GM13976 (cell line): Measurements from ENCODE around the gene GDI2.
A peak's percentile ranks its signal among the peaks of the same experiment; 100 is the strongest.
"Not testable (repeated sequence)": the region's sequence is repeated elsewhere in the genome, so short reads cannot be mapped to it uniquely, and the experiment has no call there.

Source experiments
- DNase-seq: peaks from one replicate; pipeline ENCODE4 v3.0.0; 2012; ENCODE audit warnings: low spot score
- in situ Hi-C: fragments of 300-500 bp; cut with MboI; formaldehyde crosslinking; loops from one replicate; pipeline ENCODE4 v1.12.0; 2022; ENCODE audit warnings: low sequenced_read_pairs, mixed read lengths, inconsistent platforms; ENCODE audit not compliant: unreplicated experiment
- TF ChIP-seq, protein P1 (sequence below): IDR thresholded peaks from 2 replicates; pipeline ENCODE4 v1.5.1; 2012; ENCODE audit warnings: borderline replicate concordance, mild to moderate bottlenecking; ENCODE audit not compliant: insufficient read depth; ENCODE audit errors: extremely low read depth, missing control alignments, control extremely low read depth

Gene GDI2

DNA sequence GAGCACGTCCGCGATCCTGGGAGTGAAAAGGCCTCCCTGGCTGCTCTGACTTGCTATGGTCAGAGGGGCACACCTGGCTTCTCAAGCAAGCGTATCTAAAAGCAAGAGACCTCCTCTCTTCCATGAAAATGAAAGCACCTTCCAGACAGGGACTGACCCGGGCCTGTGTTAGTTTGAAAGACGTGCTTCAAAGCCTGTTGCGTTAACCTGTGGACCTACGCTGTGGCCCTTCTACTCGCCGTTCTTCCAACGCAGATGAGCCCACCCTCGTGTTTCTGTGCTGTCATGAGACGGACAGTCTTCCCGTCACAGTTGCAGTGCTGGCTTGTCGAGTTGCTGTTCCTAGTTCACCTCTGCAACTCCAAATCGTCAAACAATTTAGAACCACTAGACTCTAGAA lies 15.5 kb upstream of the GDI2 start:
- in situ Hi-C loops = no loop called here
- TF ChIP-seq, protein P1, sequence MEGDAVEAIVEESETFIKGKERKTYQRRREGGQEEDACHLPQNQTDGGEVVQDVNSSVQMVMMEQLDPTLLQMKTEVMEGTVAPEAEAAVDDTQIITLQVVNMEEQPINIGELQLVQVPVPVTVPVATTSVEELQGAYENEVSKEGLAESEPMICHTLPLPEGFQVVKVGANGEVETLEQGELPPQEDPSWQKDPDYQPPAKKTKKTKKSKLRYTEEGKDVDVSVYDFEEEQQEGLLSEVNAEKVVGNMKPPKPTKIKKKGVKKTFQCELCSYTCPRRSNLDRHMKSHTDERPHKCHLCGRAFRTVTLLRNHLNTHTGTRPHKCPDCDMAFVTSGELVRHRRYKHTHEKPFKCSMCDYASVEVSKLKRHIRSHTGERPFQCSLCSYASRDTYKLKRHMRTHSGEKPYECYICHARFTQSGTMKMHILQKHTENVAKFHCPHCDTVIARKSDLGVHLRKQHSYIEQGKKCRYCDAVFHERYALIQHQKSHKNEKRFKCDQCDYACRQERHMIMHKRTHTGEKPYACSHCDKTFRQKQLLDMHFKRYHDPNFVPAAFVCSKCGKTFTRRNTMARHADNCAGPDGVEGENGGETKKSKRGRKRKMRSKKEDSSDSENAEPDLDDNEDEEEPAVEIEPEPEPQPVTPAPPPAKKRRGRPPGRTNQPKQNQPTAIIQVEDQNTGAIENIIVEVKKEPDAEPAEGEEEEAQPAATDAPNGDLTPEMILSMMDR = no peak
- DNase-seq = no peak

DNA sequence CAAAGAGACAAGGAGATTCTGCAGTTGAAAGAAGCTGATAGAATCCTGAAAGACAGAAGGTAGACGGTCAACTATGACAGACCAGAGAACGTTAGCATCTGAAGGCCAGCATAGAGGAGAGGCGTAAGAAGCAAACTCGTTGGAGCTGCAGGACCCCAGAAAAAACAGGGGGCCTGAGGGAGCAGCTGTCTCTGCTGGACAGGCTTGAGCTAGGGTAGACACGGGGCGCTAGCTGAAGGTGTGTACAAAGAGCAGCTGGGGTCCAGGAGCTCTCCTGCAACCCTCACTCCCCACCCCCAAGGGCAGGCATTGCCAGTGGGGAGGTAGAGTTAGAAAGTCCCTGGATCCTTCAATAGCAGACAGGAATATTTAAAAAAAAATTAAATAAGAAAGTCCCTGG lies 14.6 kb upstream of the GDI2 start:
- in situ Hi-C loops = no loop called here

DNA sequence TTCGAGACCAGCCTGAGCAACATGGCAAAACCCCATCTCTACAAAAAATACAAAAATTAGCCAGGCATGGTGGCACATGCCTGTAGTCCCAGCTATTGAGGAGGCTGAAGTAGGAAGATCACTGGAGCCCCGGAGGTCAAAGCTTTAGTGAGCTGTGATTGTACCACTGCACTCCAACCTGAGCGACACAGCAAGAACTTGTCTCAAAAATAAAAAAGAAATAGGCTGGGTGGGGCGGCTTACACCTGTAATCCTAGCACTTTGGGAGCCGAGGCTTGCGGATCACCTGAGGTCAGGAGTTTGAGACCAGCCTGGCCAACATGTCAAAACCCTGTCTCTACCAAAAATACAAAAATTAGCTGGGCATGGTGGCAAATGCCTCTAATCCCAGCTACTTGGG lies 13.3 kb upstream of the GDI2 start:
- DNase-seq, in situ Hi-C loops: not testable (repeated sequence)

More for the DNA sequence above, 14.6 kb upstream of the GDI2 start:
- TF ChIP-seq, protein P1 = no peak
- no peak for DNase-seq

DNA sequence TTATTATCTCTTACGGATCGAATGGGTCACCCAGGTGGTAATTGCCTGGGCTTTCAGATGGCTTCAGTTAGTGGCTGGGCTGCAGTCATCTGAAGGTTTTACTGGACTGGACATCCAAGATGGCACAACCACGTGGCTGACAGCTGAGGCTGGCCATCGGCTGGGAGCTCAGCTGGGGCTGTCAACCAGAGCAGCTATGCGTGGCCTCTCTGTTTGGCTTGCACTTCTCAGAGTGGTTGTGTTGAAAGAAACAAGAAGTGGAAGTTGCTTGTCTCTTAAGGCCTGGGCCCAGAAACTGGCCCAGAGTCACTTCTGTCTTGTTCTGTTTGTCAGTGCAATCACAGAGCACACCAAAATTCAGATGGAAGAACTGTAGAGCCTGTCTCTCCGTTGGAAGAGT lies 5.7 kb upstream of the GDI2 start:
- in situ Hi-C loops = no loop called here
- DNase-seq = no peak
- TF ChIP-seq, protein P1 = no peak

DNA sequence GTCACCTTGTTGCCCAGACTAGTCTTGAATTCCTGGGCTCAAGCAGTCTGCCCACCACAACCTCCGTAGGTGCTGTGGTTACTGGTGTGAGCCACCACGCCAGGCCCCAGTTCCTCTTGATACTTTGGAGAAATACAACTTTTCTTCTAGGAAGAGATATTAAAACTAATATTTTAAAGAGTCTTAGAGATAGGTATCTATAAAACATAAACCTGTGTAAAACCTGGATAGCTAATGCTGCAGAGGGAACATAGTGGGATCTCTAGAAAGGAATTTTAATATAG lies 4.8 kb upstream of the GDI2 start:
- DNase-seq = no peak
- in situ Hi-C loops = no loop called here
- TF ChIP-seq, protein P1 = no peak

DNA sequence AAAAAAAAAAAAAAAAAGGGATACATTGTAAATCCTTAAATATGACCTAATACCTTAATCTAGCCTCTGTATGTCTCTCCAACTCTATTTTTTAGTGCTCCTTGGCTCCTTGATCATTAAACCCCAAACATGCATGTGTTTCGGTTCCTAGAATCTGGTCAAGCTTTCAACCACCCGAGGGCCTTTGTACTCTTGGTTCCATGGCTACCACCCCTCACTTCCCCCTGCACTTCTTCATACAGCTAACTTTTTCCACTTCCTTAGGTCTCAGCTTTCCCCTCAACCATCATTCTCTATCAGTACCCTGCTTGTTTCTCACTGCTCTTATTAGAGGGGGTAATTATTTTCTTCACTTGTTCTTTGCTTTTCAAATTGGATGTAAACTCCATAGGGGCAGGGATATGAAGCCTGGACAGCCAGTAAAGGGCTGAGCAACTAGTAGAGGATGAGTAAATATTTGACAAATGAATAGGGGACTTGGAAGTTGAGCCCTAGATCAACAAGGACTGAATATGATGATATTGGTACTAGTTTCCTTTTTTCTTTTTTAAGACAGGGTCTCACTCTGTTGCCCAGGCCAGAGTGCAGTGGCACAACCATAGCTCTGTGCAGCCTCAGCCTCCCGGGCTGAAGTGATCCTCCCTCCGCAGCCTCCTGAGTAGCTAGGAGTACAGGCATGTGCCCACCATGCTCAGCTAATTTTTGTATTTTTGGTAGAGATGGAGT lies 4.3 kb upstream of the GDI2 start:
- in situ Hi-C loops = no loop called here
- TF ChIP-seq, protein P1 = no peak
- DNase-seq = peak; percentile 57

DNA sequence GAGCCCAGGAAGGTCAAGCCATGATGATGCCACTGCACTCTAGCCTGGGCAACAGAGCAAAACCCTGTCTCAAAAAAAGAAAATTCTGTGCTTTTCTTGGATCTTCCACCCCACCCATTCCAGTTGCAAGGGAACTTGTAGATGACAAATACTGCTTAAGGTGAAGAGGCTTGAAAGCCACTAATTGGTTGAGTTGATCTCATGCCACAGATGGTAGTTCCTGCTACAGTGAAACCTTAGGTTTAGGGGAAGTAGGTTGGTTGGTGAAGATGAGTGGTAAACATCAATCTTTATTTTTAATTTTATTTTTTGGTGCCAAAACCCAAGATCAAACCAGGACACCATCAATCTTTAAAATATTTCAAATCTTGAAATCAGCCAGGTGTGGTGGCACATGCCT lies 2.9 kb upstream of the GDI2 start:
- in situ Hi-C loops = no loop called here
- TF ChIP-seq, protein P1 = no peak
- no peak for DNase-seq
